HTERT RPE-1 (cell line): ENCODE data around the gene INCA1.

Source experiments
- in situ Hi-C: fragments of 300-500 bp; cut with MboI; formaldehyde crosslinking; loops from 4 replicates; pipeline ENCODE4 v1.14.3; 2020; ENCODE audit warnings: low sequenced_read_pairs

INCA1 gene

DNA sequence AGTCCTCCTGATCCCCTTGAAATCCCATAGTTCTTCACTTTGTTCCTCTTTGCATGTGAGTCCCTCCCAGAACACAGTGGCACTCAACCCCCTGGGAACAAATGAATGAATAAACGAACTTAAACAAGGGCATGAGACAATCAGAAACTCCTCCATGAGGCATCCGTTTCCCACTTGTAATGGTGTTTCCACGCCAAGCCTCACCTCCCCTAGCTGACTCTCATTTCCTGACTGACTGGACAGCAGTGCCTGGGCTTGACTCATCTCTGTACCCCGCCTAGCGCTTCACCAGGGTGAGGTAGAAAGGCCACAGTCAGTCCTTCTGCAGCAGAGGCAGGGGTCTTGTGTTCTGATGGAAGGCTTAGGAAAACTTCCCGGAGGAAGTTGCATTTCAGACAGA lies 14.6 kb upstream of the INCA1 start:
- in situ Hi-C loops: no loop called here

DNA sequence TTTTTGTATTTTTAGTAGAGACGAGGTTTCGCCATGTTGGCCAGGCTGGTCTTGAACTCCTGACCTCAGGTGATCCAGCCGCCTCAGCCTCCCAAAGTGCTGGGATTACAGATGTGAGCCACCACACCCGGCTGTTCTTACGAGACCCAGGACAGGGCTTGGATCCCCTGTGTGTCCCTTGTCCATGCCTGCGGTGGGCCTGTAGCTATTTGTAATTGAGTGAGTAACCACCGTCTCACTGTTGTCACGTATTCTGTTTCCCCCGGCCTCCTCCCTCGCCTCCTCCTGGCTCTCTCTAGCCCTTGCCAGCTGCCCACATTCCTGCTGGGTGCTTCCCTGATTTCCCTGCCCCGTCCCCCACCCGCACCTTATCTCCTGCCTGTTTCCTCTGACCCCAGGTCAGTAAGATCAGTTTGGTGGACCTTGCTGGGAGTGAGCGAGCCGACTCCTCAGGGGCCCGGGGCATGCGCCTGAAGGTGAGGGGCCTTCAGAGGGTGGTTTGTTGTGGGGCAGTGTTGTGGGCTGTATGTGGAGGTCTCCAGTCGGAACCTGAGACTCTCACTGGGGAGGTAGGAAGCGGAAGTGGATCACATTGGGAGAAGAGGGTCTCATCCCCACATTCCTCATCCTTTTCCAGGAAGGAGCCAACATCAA lies 6.0 kb upstream of the INCA1 start:
- in situ Hi-C loops: no loop called here

DNA sequence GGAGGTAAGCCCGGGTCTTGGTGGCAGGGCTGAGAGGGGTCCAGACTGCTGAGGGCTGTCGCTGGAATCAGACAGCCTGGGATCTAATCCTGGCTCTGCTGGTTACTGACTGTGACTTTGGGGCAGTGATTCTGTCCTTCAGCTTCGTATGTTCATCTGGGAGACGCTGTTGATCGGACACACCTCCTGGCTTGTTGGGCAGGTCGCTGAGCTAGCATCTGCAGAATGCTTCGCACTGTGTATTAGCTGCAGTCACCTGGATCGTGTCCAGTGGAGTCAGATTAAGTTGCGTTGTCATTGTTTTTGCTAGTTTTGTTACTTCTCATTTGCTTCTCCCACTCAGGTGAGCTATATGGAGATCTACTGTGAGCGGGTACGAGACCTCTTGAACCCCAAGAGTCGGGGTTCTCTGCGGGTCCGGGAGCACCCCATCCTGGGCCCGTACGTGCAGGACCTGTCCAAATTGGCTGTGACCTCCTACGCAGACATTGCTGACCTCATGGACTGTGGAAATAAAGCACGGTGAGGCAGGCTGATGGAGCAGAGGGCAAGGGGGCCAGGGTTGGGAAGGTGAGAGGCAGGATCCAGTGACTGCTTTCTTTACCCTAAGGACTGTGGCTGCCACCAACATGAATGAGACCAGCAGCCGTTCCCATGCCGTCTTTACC lies 4.9 kb upstream of the INCA1 start:
- in situ Hi-C loops: no loop called here

- in situ Hi-C loops: no loop called here
These were observed 2.9 kb upstream of the INCA1 start for GRCh38 chr17:5000237-5000639.

DNA sequence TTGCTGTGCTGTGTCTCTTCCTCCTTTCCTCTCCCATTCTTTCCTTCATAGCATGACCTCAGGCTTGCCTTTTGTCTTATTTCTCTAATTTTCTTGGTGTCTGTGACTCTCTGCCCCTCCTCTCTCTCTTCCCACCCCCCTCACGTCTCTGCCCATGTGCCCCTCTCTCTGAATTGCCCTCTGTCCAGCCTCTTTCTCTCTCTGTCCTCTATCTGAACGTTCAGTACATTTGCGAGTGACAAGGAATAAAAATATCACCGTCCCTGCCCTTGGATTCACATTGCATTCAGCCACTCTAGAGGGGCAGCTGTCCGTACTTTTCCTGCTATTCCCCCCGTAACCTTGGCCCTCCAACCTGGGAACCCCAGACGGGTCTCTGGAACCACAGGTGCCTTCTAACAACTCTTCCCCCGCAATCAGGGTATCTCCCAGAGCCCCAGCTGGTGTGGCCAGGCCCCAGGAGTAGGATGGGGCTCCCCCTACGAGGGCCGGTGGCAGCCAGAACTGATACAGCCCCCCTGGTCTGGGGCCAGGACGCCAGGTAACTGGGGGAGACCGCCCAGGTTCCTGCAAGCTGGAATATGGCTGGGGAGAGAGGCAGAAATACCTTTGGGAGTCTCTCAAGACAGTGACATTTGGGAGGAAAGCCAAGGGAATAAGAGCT lies 2.2 kb upstream of the INCA1 start:
- in situ Hi-C loops: no loop called here

- in situ Hi-C loops: no loop called here
These were observed 1.6 kb upstream of the INCA1 start for GRCh38 chr17:4998732-4999429.

DNA sequence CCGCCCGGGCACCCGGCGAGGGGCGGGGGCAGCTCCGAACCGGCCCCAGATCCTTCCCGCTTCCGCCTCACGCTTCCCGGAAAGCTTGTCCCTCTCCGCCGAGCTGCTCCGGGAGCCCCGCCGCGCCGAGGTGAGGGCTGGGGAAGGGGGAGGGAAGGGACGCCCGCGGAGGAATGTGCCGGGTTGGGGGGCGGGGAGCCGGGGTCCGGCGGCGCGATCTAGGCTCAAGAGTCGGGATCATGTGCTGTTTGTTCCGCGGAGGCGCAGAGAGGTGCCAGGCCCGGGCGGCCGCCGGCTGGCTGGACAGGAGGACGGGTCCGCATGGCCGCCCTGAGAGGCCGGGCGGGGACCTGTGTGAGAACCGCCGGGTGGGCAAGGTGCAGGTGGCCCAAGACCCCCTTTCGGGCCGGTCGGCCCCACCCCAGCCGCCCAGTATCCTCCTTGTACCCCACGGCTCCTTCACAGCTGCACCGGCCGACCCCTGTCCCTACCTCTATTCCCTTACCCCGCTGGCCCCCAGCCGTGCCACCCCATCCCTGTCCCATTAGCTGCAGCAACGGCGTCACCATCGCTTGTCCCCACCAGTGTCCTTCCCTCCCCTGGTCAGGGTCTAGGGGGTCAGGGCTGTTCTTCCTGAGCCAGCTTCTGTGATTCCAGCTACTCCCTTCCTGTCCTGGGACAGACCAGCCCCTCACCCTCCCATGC lies 857 bp upstream of the INCA1 start:
- in situ Hi-C loops: no loop called here

DNA sequence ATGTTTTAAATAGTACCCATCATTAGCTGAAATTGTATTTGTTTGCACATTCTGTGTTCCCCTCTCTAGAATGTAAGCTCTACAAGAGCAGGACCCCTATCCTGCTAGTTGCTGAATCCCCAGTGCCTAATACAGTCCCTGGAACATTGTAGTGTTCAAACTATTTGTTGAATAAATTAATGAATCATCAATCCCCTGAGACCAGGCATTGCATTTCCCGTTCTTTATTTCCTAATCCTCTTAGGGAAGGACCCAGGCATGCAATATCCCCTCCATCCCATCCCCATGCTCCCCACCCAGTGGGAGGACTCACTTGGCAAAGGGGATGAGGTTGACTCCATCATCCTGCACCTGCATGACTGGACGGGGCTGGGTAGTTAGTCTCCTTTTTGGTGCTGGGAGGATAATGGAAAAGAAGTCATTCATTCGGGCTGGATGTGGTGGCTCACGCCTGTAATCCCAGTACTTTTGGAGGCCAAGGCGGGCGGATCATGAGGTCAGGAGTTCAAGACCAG lies 3.2 kb downstream of the INCA1 start:
- in situ Hi-C loops: no loop called here

DNA sequence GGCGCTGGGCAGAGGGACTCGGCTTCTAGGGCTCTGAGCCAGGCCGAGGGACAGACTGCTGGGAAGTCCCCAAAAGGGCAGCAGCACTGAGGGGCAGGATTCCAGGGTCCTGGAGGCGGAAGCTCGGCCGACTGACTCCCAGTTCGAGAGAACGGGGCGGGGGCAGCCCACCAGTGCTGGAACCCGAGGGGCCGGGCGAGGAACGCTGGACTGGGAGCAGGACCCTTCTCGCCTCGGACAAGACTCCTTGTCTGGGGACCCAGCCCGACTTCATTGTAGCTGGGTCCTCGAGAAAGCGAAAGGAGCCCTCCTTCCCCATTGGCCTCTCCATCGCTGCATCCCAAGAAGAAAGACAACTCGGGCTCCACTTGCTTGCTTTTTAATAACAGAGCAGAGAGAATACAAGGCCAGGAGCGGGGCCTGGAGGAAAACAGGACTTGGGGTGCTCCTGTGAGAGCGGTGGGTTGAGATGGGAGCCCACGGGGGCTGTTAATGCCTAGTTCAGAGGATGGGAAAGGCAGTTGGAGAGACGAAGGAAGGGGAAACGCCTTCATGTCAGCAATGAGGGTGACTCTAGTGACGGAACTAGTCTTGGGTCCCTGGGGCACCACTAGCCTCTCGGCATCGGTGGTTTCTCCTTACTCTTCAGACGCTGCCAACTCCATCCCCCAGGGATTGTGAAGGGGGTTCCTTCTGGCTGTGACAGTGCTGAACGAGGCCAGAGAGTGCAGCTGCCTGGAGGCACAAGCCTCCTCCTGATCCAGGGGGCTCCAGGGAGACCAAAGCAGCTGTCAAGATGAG lies 9.4 kb downstream of the INCA1 start:
- in situ Hi-C loops: no loop called here

- in situ Hi-C loops: no loop called here
These were observed 10.2 kb downstream of the INCA1 start, which contains the start of gene CAMTA2 for GRCh38 chr17:4986951-4987766. Gene CAMTA2 (minus strand): TSS chr17:4987675. CDS start chr17:4986222, 1,453 bp downstream.

DNA sequence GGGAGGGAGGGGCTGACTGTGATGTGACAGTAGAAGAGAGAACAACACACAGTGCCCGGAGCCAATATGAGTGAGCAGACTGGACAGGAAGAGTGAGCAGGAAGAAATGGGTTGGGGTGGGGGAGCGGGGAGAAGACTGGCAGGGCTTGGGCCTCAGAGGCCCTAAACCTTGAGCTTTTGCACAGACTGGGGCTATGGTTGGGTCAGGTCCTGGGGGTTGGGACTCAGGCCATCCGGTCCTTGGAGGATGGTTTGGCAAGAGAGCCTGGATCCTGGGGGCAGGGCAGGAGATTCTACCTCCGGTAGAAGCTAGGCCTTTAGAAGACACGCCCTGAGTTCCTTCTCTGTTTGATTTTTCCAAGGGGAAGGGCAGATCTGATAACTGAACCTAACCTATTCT lies 10.9 kb downstream of the INCA1 start:
- in situ Hi-C loops: no loop called here

DNA sequence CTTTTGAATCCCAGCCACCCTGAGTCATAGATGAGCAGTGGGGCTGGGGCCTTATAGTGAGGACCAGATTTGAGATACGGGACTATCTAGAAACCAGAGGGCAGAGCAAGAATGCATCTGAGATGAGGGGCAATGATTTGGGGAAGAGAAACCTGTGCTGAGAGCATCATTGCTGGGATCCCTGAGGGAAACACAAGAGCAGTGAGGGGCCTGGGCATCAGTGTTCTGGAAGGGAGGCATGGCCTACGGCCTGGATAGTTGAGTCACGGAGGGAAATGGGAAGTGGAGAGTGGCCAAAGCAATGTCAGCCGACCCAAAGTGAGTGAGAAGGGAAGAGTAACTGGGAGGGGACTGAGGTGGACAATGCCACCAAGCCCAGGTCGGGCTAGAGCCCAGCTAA lies 15.0 kb downstream of the INCA1 start:
- in situ Hi-C loops: no loop called here

- in situ Hi-C loops: no loop called here
These were observed 16.6 kb downstream of the INCA1 start for GRCh38 chr17:4980644-4981216.

- in situ Hi-C loops: no loop called here
These were observed 18.6 kb downstream of the INCA1 start for GRCh38 chr17:4978726-4979125.

DNA sequence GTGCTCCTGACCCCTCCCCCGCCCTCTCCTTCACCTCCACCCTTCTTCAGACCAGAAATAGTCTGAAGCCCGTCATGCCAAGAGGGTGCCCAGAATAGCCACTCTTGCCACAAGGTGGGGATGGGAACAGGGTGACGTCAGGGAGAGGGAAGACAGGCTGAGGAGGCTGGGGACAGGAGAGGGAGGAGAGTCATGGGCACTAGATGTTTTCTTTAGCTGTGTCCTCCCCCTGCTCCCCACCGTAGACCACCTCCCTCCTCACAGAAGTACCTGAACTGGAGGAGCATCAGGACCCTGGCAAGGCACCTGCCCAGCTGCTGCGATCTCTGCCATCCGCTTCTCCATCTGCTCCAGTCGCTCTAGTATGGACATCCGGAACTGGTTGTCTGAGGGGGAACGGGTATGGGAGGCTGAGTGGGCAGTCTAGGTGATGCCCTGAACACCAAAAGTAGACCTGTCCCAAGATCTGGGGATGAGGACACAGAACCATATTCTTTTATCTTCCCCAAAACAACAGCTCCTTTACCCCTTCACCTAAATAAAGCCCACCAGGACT lies 23.1 kb downstream of the INCA1 start:
- in situ Hi-C loops: no loop called here

- in situ Hi-C loops: no loop called here
These were observed 23.8 kb downstream of the INCA1 start for GRCh38 chr17:4973256-4974114.

DNA sequence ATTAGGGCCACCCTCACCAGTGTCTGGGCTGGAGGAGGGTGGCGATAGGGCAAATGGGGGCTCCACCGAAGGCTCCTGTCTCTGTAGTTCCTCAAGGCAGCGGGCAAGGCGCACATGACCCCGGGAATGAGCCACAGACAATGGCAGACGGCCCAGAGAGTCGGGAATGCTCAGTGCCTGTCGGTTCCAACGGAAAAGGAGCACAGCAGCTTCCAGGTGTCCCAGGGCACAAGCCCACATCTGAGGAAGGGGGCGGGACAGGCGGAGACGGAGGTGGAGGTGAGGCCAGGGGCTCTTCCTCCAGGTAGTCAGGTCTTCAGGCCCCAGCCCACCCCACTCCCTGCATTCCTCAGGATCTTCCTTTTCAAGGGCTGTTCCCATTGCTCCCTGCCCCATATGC lies 24.6 kb downstream of the INCA1 start:
- in situ Hi-C loops: no loop called here

DNA sequence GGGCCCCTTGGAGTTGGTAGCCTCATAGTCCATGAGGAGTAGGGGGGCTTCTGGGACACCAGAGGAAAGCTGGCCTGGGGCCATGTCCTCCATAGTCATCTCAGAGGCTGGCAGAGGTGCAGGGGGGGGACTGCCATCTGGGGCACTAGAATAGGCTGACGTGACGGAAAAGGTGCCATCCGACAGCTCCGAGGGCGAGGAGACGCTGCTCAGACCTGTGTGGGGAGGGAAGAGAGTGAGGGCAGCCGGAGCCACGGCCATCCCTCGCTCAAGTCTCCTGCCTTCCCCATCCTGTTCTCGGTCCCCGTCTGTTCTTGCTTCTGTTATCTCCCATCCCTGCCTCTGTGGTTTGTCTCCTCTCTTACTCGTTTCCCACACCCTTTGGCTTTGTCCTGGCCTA lies 25.0 kb downstream of the INCA1 start:
- in situ Hi-C loops: no loop called here
